ENCODE measurements around the gene RNF212B.
"Not testable (repeated sequence)": the region's sequence is repeated elsewhere in the genome, so short reads cannot be mapped to it uniquely, and the experiment has no call there.

Gene RNF212B

DNA sequence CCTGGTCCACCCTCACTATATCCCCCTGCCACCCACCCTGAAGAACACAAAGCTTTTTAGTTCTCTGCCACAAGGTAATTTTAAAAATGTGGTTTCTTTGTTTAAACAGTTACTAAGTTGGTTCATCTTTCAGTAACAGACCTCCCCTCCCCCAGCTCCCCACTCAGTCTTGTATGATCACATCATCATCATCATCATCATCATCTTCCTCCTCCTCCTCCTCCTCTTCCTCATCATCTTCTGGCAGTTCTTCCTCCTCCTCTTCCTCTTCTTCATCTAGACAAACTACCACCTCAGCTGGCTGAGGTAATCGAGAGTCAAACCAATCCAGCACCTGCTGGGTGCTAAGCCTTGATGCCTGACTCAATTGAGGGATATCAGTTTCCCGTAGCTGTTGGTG, 37.7 kb downstream of the RNF212B start (continued):
- TF ChIP-seq, protein P1, sequence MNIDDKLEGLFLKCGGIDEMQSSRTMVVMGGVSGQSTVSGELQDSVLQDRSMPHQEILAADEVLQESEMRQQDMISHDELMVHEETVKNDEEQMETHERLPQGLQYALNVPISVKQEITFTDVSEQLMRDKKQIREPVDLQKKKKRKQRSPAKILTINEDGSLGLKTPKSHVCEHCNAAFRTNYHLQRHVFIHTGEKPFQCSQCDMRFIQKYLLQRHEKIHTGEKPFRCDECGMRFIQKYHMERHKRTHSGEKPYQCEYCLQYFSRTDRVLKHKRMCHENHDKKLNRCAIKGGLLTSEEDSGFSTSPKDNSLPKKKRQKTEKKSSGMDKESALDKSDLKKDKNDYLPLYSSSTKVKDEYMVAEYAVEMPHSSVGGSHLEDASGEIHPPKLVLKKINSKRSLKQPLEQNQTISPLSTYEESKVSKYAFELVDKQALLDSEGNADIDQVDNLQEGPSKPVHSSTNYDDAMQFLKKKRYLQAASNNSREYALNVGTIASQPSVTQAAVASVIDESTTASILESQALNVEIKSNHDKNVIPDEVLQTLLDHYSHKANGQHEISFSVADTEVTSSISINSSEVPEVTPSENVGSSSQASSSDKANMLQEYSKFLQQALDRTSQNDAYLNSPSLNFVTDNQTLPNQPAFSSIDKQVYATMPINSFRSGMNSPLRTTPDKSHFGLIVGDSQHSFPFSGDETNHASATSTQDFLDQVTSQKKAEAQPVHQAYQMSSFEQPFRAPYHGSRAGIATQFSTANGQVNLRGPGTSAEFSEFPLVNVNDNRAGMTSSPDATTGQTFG (tag by site-specific recombination; IDR thresholded peaks at IDR 0.05; ENCODE audit: borderline replicate concordance), result no peak
- no peak for TF ChIP-seq ZNF175 (tag by site-specific recombination; IDR thresholded peaks at IDR 0.05)
- TF ChIP-seq GLI2 (tag by site-specific recombination; IDR thresholded peaks at IDR 0.05; ENCODE audit: borderline replicate concordance, low read depth), result no peak
- TF ChIP-seq, protein P2, sequence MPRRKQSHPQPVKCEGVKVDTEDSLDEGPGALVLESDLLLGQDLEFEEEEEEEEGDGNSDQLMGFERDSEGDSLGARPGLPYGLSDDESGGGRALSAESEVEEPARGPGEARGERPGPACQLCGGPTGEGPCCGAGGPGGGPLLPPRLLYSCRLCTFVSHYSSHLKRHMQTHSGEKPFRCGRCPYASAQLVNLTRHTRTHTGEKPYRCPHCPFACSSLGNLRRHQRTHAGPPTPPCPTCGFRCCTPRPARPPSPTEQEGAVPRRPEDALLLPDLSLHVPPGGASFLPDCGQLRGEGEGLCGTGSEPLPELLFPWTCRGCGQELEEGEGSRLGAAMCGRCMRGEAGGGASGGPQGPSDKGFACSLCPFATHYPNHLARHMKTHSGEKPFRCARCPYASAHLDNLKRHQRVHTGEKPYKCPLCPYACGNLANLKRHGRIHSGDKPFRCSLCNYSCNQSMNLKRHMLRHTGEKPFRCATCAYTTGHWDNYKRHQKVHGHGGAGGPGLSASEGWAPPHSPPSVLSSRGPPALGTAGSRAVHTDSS (tag by site-specific recombination; IDR thresholded peaks at IDR 0.05), result peak; percentile 99

DNA sequence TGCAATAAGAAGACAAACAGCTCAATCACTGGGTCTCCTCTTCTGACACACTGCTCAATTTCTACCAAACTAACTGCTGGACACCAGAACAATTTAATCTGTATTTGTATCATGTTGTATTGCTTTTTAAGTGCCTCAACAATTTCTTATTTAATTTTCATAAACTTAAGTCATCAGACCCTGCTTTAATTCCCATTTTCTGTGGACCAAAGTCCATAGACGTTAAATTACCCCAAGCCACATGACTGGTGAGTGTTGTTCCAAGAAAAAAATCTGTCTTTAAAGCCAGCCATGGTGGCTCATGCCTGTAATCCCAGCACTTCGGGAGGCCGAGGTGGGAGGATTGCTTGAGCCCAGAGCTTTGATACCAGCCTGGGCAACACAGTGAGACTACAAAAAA, 39.5 kb downstream of the RNF212B start:
- ChIA-PET CTCF (interaction anchor here (1.5 to 2.0 kb wide), 2 partner anchors 10 to 24 kb away, joined by 4 to 8 read pairs; no protein-coding TSS in a partner anchor), POLR2A (interaction anchor here (1.8 kb wide), 1 partner anchor 49 kb away, joined by 5 read pairs; no protein-coding TSS in a partner anchor)
- Histone ChIP-seq H3K9me3 (ENCODE audit: control insufficient read depth, insufficient read depth, low read depth, low read length) (no peaks in the 10 kb centered on the region), H3K27ac (ENCODE audit: extremely low read depth, low read depth, low read length) (no peak overlapping the region), H3K4me3 (ENCODE audit: low read depth, low read length) (no peak overlapping the region), H3K4me1 (ENCODE audit: control insufficient read depth, insufficient read depth, low read length) (0 out of 2 replicates have a peak, but pooled peaks cover 3% of the 10 kb centered on the region), H3K36me3 (ENCODE audit: control insufficient read depth in 2 of 2, insufficient read depth in 1 of 2, low read length in 2 of 2) (peaks cover 0 to 14% of the 10 kb centered on the region in 2 experiments; a peak in 1 of 3 replicates)
- TF ChIP-seq, protein P3, sequence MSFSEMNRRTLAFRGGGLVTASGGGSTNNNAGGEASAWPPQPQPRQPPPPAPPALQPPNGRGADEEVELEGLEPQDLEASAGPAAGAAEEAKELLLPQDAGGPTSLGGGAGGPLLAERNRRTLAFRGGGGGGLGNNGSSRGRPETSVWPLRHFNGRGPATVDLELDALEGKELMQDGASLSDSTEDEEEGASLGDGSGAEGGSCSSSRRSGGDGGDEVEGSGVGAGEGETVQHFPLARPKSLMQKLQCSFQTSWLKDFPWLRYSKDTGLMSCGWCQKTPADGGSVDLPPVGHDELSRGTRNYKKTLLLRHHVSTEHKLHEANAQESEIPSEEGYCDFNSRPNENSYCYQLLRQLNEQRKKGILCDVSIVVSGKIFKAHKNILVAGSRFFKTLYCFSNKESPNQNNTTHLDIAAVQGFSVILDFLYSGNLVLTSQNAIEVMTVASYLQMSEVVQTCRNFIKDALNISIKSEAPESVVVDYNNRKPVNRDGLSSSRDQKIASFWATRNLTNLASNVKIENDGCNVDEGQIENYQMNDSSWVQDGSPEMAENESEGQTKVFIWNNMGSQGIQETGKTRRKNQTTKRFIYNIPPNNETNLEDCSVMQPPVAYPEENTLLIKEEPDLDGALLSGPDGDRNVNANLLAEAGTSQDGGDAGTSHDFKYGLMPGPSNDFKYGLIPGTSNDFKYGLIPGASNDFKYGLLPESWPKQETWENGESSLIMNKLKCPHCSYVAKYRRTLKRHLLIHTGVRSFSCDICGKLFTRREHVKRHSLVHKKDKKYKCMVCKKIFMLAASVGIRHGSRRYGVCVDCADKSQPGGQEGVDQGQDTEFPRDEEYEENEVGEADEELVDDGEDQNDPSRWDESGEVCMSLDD (tag by site-specific recombination; IDR thresholded peaks at IDR 0.05), result no peak
- TF ChIP-seq ZNF791 (tag by site-specific recombination; IDR thresholded peaks at IDR 0.05) (no peak), ZNF239 (tag by site-specific recombination; IDR thresholded peaks at IDR 0.05) (no peak), ZNF394 (tag by site-specific recombination; IDR thresholded peaks at IDR 0.05; ENCODE audit: borderline replicate concordance) (no peak), ZNF311 (tag by site-specific recombination; IDR thresholded peaks at IDR 0.05; ENCODE audit: borderline replicate concordance) (no peak), BCL11B (tag by site-specific recombination; IDR thresholded peaks at IDR 0.05; ENCODE audit: low read depth) (no peak), ZNF174 (tag by site-specific recombination; IDR thresholded peaks at IDR 0.05) (no peak), ZNF621 (tag by site-specific recombination; IDR thresholded peaks at IDR 0.05) (no peak), ZBTB8A (tag by site-specific recombination; IDR thresholded peaks at IDR 0.05) (no peak), ZNF19 (tag by site-specific recombination; IDR thresholded peaks at IDR 0.05; ENCODE audit: low read depth) (no peak), ZXDB (tag by site-specific recombination; IDR thresholded peaks at IDR 0.05) (no peak), HOXD13 (CRISPR knock-in tag; IDR thresholded peaks at IDR 0.05; ENCODE audit: borderline replicate concordance) (no peak), WT1 (tag by site-specific recombination; IDR thresholded peaks at IDR 0.05) (no peak), ZSCAN16 (tag by site-specific recombination; IDR thresholded peaks at IDR 0.05) (no peak)
- TF ChIP-seq, protein P4, sequence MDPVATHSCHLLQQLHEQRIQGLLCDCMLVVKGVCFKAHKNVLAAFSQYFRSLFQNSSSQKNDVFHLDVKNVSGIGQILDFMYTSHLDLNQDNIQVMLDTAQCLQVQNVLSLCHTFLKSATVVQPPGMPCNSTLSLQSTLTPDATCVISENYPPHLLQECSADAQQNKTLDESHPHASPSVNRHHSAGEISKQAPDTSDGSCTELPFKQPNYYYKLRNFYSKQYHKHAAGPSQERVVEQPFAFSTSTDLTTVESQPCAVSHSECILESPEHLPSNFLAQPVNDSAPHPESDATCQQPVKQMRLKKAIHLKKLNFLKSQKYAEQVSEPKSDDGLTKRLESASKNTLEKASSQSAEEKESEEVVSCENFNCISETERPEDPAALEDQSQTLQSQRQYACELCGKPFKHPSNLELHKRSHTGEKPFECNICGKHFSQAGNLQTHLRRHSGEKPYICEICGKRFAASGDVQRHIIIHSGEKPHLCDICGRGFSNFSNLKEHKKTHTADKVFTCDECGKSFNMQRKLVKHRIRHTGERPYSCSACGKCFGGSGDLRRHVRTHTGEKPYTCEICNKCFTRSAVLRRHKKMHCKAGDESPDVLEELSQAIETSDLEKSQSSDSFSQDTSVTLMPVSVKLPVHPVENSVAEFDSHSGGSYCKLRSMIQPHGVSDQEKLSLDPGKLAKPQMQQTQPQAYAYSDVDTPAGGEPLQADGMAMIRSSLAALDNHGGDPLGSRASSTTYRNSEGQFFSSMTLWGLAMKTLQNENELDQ (tag by site-specific recombination; IDR thresholded peaks at IDR 0.05; ENCODE audit: low read depth), result no peak

DNA sequence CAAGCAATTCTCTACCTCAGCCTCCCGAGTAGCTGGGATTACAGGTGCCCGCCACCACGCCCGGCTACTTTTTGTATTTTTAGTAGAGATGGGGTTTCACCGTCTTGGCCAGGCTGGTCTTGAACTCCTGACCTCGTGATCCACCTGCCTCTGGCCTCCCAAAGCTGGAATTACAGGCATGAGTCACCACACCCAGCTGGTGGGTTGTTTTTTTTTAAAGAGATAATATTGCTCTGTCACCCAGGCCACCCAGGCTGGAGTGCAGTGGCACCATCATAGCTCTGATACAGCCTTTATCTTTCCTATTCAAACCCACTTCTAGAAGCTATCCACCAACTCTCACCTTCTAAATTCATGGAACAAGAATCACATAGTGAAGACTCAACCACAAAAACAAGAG, 40.2 kb downstream of the RNF212B start:
- H3K9me3 ChIP-seq (ENCODE audit: control insufficient read depth, insufficient read depth, low read depth, low read length); H3K27ac ChIP-seq (ENCODE audit: extremely low read depth, low read depth, low read length); H3K4me1 ChIP-seq (ENCODE audit: control insufficient read depth, insufficient read depth, low read length); H3K4me3 ChIP-seq (ENCODE audit: low read depth, low read length): not testable (repeated sequence)
- POLR2A ChIA-PET, result interaction anchor here (1.8 kb wide), 1 partner anchor 49 kb away, joined by 5 read pairs; no protein-coding TSS in a partner anchor
- H3K36me3 ChIP-seq (ENCODE audit: control insufficient read depth in 2 of 2, insufficient read depth in 1 of 2, low read length in 2 of 2), result peaks cover 0 to 14% of the 10 kb centered on the region in 2 experiments; a peak in 1 of 3 replicates
- CTCF ChIA-PET, result interaction anchor here (0.6 to 2.0 kb wide), 3 partner anchors 10 to 71 kb away, joined by 3 to 8 read pairs (median 4); no protein-coding TSS in a partner anchor

Measured in HEK293 (cell line).